GM19395 (cell line): Measurements from ENCODE around the gene PSMC3IP.
A peak's percentile ranks its signal among the peaks of the same experiment; 100 is the strongest.
"Not testable (repeated sequence)": the region's sequence is repeated elsewhere in the genome, so short reads cannot be mapped to it uniquely, and the experiment has no call there.

Experiments
- ATAC-seq: cut with Tn5 transposase; IDR thresholded peaks from one replicate; pipeline ENCODE4 v1.9.1; 2021; ENCODE audit warnings: mild to moderate bottlenecking, moderate library complexity; ENCODE audit not compliant: unreplicated experiment

PSMC3IP gene

DNA sequence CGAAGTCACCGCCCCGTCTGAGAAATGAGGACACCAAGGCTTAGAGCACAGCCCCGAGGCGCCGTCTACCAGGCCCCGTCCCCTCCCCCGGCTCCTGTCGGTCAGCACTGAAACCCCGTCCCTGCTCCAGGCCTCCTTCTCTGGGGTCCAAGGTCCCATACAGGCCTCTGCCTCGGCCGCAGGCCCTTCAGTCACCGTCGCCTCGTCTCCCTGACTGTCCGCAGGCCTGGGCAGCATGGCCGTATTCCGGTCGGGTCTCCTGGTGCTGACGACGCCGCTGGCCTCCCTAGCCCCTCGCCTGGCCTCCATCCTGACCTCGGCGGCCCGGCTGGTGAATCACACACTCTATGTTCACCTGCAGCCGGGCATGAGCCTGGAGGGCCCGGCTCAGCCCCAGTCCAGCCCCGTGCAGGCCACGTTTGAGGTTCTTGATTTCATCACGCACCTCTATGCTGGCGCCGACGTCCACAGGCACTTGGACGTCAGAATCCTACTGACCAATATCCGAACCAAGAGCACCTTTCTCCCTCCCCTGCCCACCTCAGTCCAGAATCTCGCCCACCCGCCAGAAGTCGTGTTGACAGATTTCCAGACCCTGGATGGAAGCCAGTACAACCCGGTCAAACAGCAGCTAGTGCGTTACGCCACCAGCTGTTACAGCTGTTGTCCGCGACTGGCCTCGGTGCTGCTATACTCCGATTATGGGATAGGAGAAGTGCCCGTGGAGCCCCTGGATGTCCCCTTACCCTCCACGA is 15.0 kb downstream of the PSMC3IP start:
- no peak for ATAC-seq

DNA sequence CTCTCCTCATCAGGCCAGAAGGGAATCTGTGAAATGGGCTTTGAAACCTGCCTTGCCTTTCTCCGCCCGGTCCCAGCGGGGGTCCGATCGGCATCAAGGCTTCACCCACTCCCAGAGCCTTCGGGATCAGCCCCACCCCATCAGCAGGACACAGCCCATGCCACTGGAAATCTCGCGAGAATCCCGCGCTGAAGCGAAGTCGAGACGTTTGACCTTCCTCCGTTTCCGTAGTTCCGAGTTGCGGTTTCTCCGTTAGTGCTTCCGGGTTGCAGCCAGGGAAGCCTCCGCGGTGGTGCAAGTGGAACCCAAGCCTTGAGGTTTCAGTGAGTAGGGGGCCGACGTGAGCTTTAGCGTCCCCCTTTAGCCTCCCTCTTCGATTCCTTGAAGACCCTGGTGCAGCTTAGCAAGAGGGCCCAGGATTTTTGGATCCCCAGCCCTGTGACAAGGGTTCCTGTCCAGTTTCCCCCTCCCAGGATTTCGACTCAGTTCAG is 15.6 kb downstream of the PSMC3IP start, which contains the start of gene COASY:
TSS of gene COASY (plus strand) at position 252 of the 491 bp plus-strand sequence. CDS start 475 bp downstream, outside the sequence.
- peak; percentile 62 for ATAC-seq

GRCh38 chr17:42560246-42560645 is 17.3 kb downstream of the PSMC3IP start:
- no peak for ATAC-seq

DNA sequence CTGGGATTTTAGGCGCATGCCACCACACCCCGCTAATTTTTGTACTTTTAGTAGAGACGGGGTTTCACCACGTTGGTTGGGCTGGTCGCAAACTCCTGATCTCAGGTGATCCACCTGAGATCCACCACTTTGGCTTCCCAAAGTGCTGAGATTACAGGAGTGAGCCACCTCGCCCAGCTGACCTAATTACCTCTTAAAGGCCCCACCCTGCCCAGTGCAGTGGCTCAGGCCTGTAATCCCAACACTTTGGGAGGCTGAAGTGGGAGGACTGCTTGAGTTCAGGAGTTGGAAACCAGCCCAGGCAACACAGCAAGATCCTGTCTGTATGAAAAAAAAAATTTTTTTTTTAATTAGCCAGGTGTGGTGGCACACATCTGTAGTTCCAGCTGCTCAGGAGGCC is 18.5 kb downstream of the PSMC3IP start:
- ATAC-seq: no peak

DNA sequence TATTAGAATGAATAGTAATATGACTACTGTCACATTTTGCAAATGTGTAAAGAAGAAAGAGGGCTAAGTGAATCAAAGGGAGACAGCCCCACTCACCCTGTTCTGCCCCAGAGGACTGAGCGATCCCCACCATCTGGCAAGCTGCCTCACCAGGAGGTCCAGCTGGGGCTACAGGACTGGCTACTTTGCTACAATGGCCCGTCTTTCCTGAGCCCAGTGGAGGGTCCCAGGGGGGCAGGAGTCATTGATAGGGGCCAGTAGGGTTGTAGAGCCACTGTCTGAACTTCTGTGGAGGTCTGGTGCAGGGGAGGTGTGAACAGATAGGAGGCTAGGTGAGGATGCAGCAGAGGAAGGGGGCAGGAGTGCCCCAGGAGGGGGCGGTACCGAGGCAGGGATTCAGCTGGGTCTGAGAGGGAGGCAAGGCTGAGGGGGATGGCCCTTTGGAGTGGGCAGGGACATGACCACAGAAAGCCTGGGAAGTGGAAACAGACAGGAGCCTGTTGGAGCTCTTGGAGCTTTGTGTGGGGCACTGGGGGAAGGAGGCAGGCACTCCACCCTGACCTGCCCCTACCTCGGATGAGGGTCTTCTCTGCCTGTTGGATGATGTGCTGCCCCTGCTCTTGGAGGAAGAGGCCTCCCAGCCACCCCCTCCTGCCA is 21.4 kb downstream of the PSMC3IP start:
- not testable (repeated sequence) for ATAC-seq

- no peak for ATAC-seq
Observed at GRCh38 chr17:42555122-42555622, 22.4 kb downstream of the PSMC3IP start.

DNA sequence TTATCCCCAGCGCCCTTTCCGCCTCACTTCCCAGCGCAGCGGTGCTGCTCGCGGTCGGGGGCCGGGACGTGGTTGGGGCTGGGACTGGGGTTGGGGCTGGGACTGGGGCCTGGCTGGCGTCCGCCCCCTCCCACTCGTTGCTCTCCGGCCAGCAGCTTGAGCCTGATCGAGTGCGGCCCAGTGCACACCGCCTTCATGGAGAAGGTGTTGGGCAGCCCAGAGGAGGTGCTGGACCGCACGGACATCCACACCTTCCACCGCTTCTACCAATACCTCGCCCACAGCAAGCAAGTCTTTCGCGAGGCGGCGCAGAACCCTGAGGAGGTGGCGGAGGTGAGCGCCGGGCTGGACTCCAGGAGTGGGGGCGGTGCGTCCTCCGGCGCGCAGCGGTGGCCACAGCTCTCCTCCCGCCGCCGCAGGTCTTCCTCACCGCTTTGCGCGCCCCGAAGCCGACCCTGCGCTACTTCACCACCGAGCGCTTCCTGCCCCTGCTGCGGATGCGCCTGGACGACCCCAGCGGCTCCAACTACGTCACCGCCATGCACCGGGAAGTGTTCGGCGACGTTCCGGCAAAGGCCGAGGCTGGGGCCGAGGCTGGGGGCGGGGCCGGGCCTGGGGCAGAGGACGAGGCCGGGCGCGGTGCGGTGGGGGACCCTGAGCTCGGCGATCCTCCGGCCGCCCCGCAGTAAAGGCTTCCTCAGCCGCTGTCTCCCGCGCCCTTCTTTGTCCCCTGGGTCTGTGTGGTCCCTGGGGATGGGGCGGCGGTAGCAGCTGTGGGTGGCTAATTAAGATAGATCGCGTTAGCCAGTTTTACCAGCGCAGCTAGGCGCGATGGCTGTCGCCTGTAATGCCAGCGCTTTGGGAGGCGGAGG is 23.0 kb downstream of the PSMC3IP start:
- ATAC-seq: peak; percentile 80

DNA sequence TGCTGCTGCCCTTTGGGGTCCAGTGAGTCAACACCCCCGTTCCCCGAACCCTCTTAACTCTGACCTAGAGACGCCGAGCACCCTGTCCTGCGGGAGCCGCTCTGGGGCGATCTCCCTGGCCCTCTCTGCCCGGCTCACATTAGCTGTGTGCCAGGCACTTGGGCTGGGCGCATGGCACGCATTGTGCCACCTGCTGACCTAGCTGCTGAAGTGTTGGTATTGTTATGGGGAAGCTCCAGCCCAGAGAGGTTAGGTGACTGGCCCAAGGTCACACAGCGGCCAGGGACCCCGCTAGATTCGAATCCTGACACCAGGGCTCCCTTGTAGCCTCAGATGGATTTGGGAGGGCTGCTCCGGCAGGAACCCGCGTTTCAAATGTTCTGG is 23.7 kb downstream of the PSMC3IP start:
- no peak for ATAC-seq

DNA sequence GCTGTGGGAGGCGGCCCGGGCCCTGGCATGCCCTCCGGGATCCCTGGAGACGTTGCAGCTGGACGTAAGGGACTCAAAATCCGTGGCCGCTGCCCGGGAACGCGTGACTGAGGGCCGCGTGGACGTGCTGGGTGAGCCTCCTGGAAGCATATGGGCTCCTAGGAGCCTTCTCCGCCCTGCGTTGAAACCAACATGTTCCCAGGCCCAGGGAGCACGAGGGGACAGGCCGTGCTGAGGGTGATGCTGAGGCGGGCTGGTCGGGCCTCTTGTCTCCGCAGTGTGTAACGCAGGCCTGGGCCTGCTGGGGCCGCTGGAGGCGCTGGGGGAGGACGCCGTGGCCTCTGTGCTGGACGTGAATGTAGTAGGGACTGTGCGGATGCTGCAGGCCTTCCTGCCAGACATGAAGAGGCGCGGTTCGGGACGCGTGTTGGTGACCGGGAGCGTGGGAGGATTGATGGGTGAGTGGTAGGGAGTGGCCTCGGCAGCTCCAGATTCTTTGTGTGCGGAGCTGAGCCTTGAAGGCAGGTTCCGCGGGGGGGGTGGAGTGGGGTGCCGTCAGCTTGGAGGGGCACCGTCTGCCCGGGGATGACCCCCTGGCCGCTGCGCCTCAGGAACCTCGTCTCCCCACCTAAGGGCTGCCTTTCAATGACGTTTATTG is 24.2 kb downstream of the PSMC3IP start:
- ATAC-seq: no peak

GRCh38 chr17:42552736-42553135 is 24.8 kb downstream of the PSMC3IP start, which contains the start of gene HSD17B1:
Gene HSD17B1, plus strand, starts transcription at chr17:42552923. Its CDS starts 11 bp downstream, at chr17:42552934.
- not testable (repeated sequence) for ATAC-seq

DNA sequence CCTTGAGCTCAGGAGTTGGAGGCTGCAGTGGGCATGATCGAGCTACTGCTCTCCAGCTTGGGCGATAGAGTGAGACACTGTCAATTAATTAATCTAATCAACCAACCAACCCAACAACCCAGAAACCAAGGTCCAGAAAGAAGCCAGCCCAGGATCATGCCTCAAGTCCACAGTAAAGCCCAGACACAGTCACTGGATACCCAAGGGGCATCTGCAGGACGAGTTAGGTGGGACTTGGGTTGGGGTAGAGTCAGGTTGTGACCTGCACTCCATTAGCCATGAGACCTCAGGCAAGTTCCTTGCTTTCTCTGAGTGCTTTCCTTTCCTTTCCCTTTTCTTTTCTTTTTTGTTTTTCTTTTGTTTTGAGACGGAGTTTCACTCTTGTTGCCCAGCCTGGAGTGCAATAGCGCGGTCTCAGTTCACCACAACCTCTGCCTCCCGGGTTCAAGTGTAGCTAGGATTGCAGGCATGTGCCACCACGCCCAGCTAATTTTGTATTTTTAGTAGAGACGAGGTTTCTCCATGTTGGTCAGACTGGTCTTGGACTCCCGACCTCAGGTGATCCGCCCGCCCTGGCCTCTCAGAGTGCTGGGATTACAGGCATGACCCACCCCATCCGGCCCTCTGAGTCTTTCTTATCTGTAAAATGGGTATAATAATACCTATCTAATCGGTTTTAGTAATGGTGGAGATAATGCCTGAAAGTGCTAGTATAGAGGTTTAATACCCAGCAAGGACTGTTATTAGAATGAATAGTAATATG is 28.4 kb downstream of the PSMC3IP start:
- no peak for ATAC-seq

- peak; percentile 59 for ATAC-seq
Observed at GRCh38 chr17:42548070-42548837, 29.3 kb downstream of the PSMC3IP start.

DNA sequence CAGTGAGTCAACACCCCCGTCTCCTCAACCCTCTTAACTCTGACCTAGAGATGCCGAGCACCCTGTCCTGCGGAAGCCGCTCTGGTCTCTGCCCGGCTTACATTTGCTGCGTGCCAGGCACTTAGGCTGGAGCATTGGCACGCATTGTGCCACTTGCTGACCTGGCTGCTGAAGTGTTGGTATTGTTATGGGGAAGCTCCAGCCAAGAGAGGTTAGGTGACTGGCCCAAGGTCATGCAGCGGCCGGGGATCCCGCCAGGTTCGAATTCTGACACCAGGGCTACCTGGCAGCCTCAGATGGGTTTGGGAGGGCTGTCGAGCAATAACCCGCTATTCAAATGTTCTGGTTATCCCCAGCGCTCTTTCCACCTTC is 29.8 kb downstream of the PSMC3IP start:
- no peak for ATAC-seq

DNA sequence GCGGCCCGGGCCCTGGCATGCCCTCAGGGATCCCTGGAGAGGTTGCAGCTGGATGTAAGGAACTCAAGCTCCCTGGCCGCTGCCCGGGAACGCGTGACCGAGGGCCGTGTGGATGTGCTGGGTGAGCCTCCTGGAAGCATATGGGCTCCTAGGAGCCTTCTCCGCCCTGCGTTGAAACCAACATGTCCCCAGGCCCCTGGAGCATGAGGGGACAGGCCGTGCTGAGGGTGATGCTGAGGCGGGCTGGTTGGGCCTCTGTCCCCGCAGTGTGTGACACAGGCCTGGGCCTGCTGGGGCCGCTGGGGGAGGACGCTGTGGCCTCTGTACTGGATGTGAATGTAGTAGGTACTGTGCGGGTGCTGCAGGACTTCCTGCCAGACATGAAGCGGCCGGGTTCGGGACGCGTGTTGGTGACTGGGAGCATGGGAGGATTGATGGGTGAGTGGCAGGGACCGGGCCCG is 30.5 kb downstream of the PSMC3IP start:
- no peak for ATAC-seq

DNA sequence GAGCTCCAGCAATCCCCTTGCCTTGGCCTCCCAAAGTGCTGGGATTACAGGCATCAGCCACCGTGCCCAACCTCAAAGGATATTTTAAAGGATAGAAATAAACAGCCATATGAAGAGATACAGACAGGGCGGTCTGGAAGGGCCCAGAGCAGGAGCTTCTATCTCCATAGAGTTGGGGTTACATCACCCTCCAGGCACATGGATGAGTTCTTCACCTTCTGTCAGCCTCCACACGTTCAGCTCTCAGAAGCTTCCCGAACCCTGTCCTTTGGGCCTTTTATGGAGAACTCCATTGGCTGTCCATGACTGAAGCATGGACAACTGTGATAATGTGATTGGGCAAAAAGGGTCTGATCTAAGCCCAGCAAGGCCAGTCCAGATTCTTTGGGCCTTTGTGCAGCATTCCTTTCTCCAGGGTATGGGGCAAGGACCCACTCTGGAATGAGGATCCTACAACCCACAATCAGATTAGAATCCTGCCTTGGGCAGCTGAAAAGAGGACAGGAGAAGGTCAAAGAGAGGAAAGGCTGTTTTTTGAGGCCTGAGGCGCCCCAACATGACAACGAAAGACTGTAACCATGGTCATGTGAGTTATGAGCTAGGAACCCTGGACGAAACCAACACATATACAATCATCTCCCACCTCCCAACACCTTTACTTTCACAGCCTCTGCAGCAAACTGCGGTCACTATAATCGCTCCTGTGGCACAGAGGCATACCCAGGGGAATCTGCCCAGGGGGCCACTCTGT is 31.6 kb downstream of the PSMC3IP start:
- ATAC-seq: not testable (repeated sequence)

DNA sequence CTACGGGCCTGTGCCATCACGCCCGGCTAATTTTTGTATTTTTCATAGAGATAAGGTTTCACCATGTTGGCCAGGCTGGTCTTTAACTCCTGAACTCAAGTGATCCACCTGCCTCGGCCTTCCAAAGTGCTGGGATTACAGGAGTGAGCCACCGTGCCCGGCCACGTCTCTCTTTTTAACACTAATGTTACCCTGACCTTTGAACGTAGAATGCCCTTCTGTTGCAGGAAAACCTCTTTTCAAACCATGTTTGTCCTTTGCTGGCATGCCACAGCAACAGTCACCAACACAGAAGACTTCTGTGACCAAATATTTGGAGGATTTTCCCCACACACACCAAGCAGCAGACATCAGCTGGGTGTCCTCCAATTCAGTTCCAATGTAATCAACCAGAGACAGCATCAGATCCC is 32.6 kb downstream of the PSMC3IP start:
- no peak for ATAC-seq

- ATAC-seq: no peak
Observed at GRCh38 chr17:42543190-42544079, 34.1 kb downstream of the PSMC3IP start.
